Heart left ventricle (tissue), 13 donors: ENCODE data around the gene AFF3.

ENCODE experiments used
- POLR2A ChIP-seq, 2 donors: fragments of 450-650 bp; IDR thresholded peaks; one replicate each; pipeline ENCODE4 v1.6.1; 2017; ENCODE audit warnings: antibody characterized with exemption in 2 of 2, mild to moderate bottlenecking in 2 of 2, moderate library complexity in 2 of 2
- TF ChIP-seq, protein P1 (sequence below), 12 donors: fragments of 200-600 bp; sonication (generic) in 4 of 12; IDR thresholded peaks; one replicate each; pipeline versions ENCODE4 v1.5.0 to v1.8.0; 2018 to 2022; ENCODE audit warnings: antibody characterized with exemption in 12 of 12, mild to moderate bottlenecking in 5 of 12
- donor health status: ischemic (EF 13 %, LVEDD 7.1; RV severe dilation, severe dysfunction).
- donor health status: DM: no; HTN: yes; CAD: no.
- donor health status: DM: no; HTN: no; CAD: no.
- donor health status: ischemic (EF 25% LVEDD 6.9; RV normal size, moderate dysfunction).
- donor health status: ischemic (EF 25% LVEDD 5.7; RV mildly dilated, moderate dysfunction).
- donor health status: ischemic (EF 35%, LVEDD 5.7; RV mildly dilated, moderate dysfunction).
- donor health status: nonischemic (EF 11% LVEDD 7.7; RV severe dilation, severe dysfunction).
- donor health status: DM: yes; HTN: yes; CAD: no.
- donor health status: PGD.
- donor health status: ischemic (EF 29% LVEDD 5.4; RV normal size, mild dysfunction).
- donor health status: nonischemic (EF 23%, LVEDD 6.1; RV moderate dilation, normal function).

DNA sequence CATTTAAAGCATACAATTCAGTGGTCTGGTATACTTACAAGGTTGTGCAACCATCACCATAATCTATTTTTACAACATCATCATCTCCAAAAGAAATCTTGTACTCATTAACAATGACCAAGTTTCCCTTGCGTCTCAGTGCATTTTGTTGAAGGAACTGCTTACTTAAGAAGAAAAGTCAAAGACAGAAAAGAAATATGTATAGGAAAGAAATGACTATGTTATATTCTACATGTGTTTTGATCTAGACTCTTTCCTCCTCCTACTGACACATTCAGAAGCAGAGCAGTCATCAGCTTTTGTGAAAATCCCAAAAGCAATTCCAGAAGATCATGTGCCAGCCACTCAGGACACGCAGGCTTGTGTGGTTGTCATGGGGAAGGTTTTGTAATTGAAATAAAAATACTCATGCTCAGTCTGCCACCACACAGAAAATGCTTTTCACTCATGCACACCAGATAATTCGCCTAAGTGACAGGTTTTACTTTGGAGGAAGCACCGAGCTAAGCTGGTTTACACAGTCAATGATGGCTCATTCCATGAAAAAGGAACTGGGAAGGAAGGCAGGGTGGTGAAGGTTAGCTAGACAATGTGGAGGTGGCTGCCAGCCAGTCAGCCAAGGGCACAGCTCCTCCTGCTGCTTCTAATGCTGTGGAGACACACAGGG, 494.1 kb downstream of the AFF3 start:
- TF ChIP-seq, protein P1, sequence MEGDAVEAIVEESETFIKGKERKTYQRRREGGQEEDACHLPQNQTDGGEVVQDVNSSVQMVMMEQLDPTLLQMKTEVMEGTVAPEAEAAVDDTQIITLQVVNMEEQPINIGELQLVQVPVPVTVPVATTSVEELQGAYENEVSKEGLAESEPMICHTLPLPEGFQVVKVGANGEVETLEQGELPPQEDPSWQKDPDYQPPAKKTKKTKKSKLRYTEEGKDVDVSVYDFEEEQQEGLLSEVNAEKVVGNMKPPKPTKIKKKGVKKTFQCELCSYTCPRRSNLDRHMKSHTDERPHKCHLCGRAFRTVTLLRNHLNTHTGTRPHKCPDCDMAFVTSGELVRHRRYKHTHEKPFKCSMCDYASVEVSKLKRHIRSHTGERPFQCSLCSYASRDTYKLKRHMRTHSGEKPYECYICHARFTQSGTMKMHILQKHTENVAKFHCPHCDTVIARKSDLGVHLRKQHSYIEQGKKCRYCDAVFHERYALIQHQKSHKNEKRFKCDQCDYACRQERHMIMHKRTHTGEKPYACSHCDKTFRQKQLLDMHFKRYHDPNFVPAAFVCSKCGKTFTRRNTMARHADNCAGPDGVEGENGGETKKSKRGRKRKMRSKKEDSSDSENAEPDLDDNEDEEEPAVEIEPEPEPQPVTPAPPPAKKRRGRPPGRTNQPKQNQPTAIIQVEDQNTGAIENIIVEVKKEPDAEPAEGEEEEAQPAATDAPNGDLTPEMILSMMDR (IDR thresholded peaks at IDR 0.05): peak in 2 of 12 donors; percentile 7 to 10
- no peak for TF ChIP-seq POLR2A (IDR thresholded peaks at IDR 0.05)
